CD14-positive monocyte (primary cell): ENCODE data around the gene LCAT. TPM values are rescaled to one million over a fixed set of nuclear protein-coding genes. Genes with fewer than 3 reads are reported as not detected.

Experiments used
- DNase-seq, 3 donors: peaks; one replicate each; pipeline ENCODE4 v3.0.0-alpha.2; 2011 to 2022
- H2AFZ ChIP-seq: 2 replicates; pipeline ENCODE4 v1.6.0; 2012; ENCODE audit warnings: mild to moderate bottlenecking, low read depth, low read length, inconsistent platforms; ENCODE audit not compliant: insufficient read depth, poor library complexity, severe bottlenecking
- H3K27ac ChIP-seq, 2 donors: 1 replicate in 1 of 2; 2 replicates in 1 of 2; pipeline ENCODE4 v1.5.1; 2012 to 2013; ENCODE audit warnings: low read length in 2 of 2, control low read depth in 1 of 2, inconsistent platforms in 1 of 2, low read depth in 1 of 2, mild to moderate bottlenecking in 1 of 2
- H3K27me3 ChIP-seq, 2 donors: one replicate each; pipeline versions ENCODE4 v1.6.0 to v1.6.1; 2011 to 2013; ENCODE audit warnings: low read length in 2 of 2; ENCODE audit not compliant: control insufficient read depth in 2 of 2, insufficient read depth in 2 of 2
- H3K36me3 ChIP-seq, 2 donors: replicated peaks in 1 of 2; 1 replicate in 1 of 2; 2 replicates in 1 of 2; pipeline versions ENCODE4 v1.5.1 to v1.6.1; 2012 to 2013; ENCODE audit warnings: low read length in 2 of 2, control low read depth in 1 of 2, inconsistent platforms in 1 of 2, mild to moderate bottlenecking in 1 of 2; ENCODE audit not compliant: insufficient read depth in 2 of 2, control insufficient read depth in 1 of 2
- H3K4me1 ChIP-seq, 2 donors: 1 replicate in 1 of 2; 2 replicates in 1 of 2; pipeline versions ENCODE4 v1.5.1 to v1.6.1; 2012 to 2013; ENCODE audit warnings: low read length in 2 of 2, control low read depth in 1 of 2, inconsistent platforms in 1 of 2, mild to moderate bottlenecking in 1 of 2, moderate library complexity in 1 of 2; ENCODE audit not compliant: insufficient read depth in 2 of 2, control insufficient read depth in 1 of 2
- H3K4me2 ChIP-seq: replicated peaks from 2 replicates; pipeline ENCODE3; 2012; ENCODE audit warnings: low read length, moderate library complexity, mild to moderate bottlenecking; ENCODE audit not compliant: poor library complexity, severe bottlenecking; ENCODE audit errors: extremely low read depth
- H3K4me3 ChIP-seq, 3 experiments: fragments of 200-600 bp in 1 of 3; sonication (generic) in 1 of 3; replicated peaks in 1 of 3; 1 replicate in 2 of 3; 2 replicates in 1 of 3; pipeline ENCODE4 v1.5.1; 2011 to 2013; ENCODE audit warnings: low read length in 3 of 3, mild to moderate bottlenecking in 3 of 3, control low read depth in 2 of 3, low read depth in 2 of 3, inconsistent platforms in 1 of 3, moderate library complexity in 1 of 3
- H3K79me2 ChIP-seq: 2 replicates; pipeline ENCODE4 v1.6.0; 2012; ENCODE audit warnings: mild to moderate bottlenecking, control low read depth, inconsistent platforms, low read length, moderate library complexity; ENCODE audit not compliant: insufficient read depth
- H3K9ac ChIP-seq: 2 replicates; pipeline ENCODE4 v1.6.0; 2017; ENCODE audit warnings: low read length, mild to moderate bottlenecking; ENCODE audit not compliant: insufficient read depth, poor library complexity, severe bottlenecking
- H3K9me3 ChIP-seq, 2 donors: replicated peaks in 1 of 2; 1 replicate in 1 of 2; 2 replicates in 1 of 2; pipeline versions ENCODE4 v1.5.1 to v1.6.1; 2012 to 2013; ENCODE audit warnings: low read length in 2 of 2, control low read depth in 1 of 2; ENCODE audit not compliant: control insufficient read depth in 1 of 2, insufficient read depth in 1 of 2
- H4K20me1 ChIP-seq: 2 replicates; pipeline ENCODE4 v1.6.0; 2012; ENCODE audit warnings: mild to moderate bottlenecking, low read length, control low read depth, moderate library complexity; ENCODE audit not compliant: insufficient read depth
- H3K27ac Mint-ChIP-seq, 7 donors: one replicate each; pipeline ENCODE4 v1.8.0; 2020; ENCODE audit warnings: mild to moderate bottlenecking in 7 of 7, mixed read lengths in 7 of 7, moderate library complexity in 6 of 7, inconsistent platforms in 2 of 7
- H3K27me3 Mint-ChIP-seq, 3 donors: one replicate each; pipeline ENCODE4 v1.8.0; 2021 to 2022; ENCODE audit warnings: low read depth in 3 of 3, mild to moderate bottlenecking in 3 of 3, mixed read lengths in 3 of 3, moderate library complexity in 3 of 3, inconsistent platforms in 1 of 3
- H3K36me3 Mint-ChIP-seq, 2 donors: one replicate each; pipeline ENCODE4 v1.8.0; 2020; ENCODE audit warnings: mixed read lengths in 2 of 2, inconsistent platforms in 1 of 2, mild to moderate bottlenecking in 1 of 2
- H3K4me1 Mint-ChIP-seq: one replicate; pipeline ENCODE4 v1.8.0; 2020; ENCODE audit warnings: mild to moderate bottlenecking, mixed read lengths
- H3K4me3 Mint-ChIP-seq, 2 donors: one replicate each; pipeline ENCODE4 v1.8.0; 2020; ENCODE audit warnings: mild to moderate bottlenecking in 2 of 2, mixed read lengths in 2 of 2, moderate library complexity in 1 of 2
- H3K9me3 Mint-ChIP-seq, 7 donors: one replicate each; pipeline ENCODE4 v1.8.0; 2020 to 2022; ENCODE audit warnings: mixed read lengths in 7 of 7, mild to moderate bottlenecking in 6 of 7, moderate library complexity in 6 of 7, inconsistent platforms in 2 of 7
- CTCF ChIP-seq: fragments of 200-600 bp; IDR thresholded peaks from one replicate; pipeline ENCODE4 v1.8.0; 2022; ENCODE audit warnings: antibody characterized with exemption, mild to moderate bottlenecking
- WGBS: methylation state at CpG from one replicate; pipeline ENCODE4 v1.1.5; 2013; ENCODE audit warnings: missing lambda C conversion rate; ENCODE audit not compliant: insufficient coverage; 5-methylcytosine and 5-hydroxymethylcytosine counted together
- intact Hi-C, 2 donors: fragments of 100-400 bp; cut with micrococcal nuclease; formaldehyde crosslinking; loops; one replicate each; pipeline versions ENCODE4 v1.15.0 to v1.15.1; 2023
- polyA plus RNA-seq, 3 donors: library from polyadenylated mRNA; depleted of rRNA in 1 of 3; unstranded in 2 of 3; stranded (reverse) in 1 of 3; fragments of 300-500 nt in 2 of 3; fragments of >200 nt in 1 of 3; fragmentation: Illumina TruSeq in 2 of 3; gene quantifications; 1 replicate in 2 of 3; 2 replicates in 1 of 3; pipeline ENCODE4 v1.2.3, GENCODE V29; 2012 to 2021

Gene LCAT
- polyA plus RNA-seq, 3 donors: 0.17 to 16.2 TPM; not detected in 1

DNA sequence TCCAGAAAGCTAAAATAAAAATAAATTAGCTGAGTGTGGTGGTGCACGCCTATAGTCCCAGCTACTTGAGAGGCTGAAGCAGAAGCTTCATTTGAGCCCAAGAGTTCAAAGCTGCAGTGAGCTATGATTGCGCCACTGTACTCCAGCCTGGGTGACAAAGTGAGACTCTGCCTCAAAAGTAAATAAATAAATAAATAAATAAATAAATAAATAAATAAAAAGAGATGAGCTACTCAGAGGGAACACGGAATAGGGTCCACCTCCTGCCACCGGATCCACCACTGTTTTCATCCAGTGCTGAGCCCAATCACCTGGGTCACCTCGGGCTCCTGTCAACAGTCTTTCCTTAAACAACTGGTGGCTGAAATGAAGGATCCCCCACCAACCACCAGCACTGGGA is 43.0 kb upstream of the LCAT start:
- Histone ChIP-seq H3K27ac (no peak overlapping the region), H3K9ac (no peak overlapping the region), H3K4me2 (no peak overlapping the region), H3K9me3 (no peaks in the 10 kb centered on the region), H3K4me1 (peaks cover 33 to 39% of the 10 kb centered on the region in 2 donors), H3K27me3 (no peaks in the 10 kb centered on the region), H2AFZ (no peak overlapping the region), H4K20me1 (peaks cover 26% of the 10 kb centered on the region), H3K4me3 (no peak overlapping the region), H3K79me2 (peaks cover 1% of the 10 kb centered on the region), H3K36me3 (peaks cover 13 to 25% of the 10 kb centered on the region in 2 donors)
- H3K27me3 Mint-ChIP-seq: peaks cover 0 to 2% (median 0%) of the 10 kb centered on the region in 3 donors
- DNase-seq: no peak
- peaks cover 54% of the 10 kb centered on the region for H3K4me1 Mint-ChIP-seq
- H3K4me3 Mint-ChIP-seq: no peak overlapping the region
- TF ChIP-seq CTCF: no peak
- H3K27ac Mint-ChIP-seq: peak overlapping the region in 1 of 7 donors; percentile 73
- WGBS: 83% methylated on average over 2 of the region's 5 CpGs
- intact Hi-C loops: no loop called here
- peaks cover 0 to 8% (median 3%) of the 10 kb centered on the region in 7 donors for H3K9me3 Mint-ChIP-seq
- peaks cover 18 to 22% of the 10 kb centered on the region in 2 donors for H3K36me3 Mint-ChIP-seq

- Mint-ChIP-seq H3K36me3 (no peaks in the 10 kb centered on the region), H3K4me1 (peaks cover 30% of the 10 kb centered on the region), H3K27me3 (peaks cover 0 to 13% (median 0%) of the 10 kb centered on the region in 3 donors), H3K27ac (no peak overlapping the region), H3K4me3 (no peak overlapping the region), H3K9me3 (peaks cover 0 to 8% (median 3%) of the 10 kb centered on the region in 7 donors)
- no peaks in the 10 kb centered on the region for H3K9me3 ChIP-seq
- H3K79me2 ChIP-seq: no peaks in the 10 kb centered on the region
- no peaks in the 10 kb centered on the region for H4K20me1 ChIP-seq
- 97% methylated on average over 40 of the region's 49 CpGs for WGBS
- no peak overlapping the region for H3K4me2 ChIP-seq
- no peaks in the 10 kb centered on the region for H3K36me3 ChIP-seq
- H3K27me3 ChIP-seq: no peaks in the 10 kb centered on the region
- no peak for TF ChIP-seq CTCF
- no peak overlapping the region for H3K4me3 ChIP-seq
- H3K27ac ChIP-seq: no peak overlapping the region
- no peak for DNase-seq
- no peak overlapping the region for H2AFZ ChIP-seq
- intact Hi-C loops: no loop called here
- peaks cover 24 to 25% of the 10 kb centered on the region in 2 donors for H3K4me1 ChIP-seq
- no peak overlapping the region for H3K9ac ChIP-seq
These were observed 38.2 kb upstream of the LCAT start for GRCh38 chr16:67982011-67982696.
